Stimulated activated CD8-positive, alpha-beta memory T cell treated with anti-CD3 and anti-CD28 coated beads, Interleukin-15, amount 100 ng/mL, for 1 hour (primary cell): ENCODE measurements around the gene UBR3.
"Not testable (repeated sequence)": the region's sequence is repeated elsewhere in the genome, so short reads cannot be mapped to it uniquely, and the experiment has no call there.

ENCODE experiments used
- DNase-seq: peaks from one replicate; pipeline ENCODE4 v3.0.0-alpha.2; 2020; ENCODE audit warnings: low read depth

Gene UBR3

GRCh38 chr2:169827272-169828140 lies at the start of gene UBR3:
UBR3 (plus strand) TSS chr2:169827454; CDS start chr2:169827508, 54 bp downstream.
- DNase-seq = peak; percentile 76

GRCh38 chr2:169778446-169778845 lies 48.8 kb upstream of the UBR3 start:
- DNase-seq = no peak

GRCh38 chr2:169781249-169782013 lies 45.8 kb upstream of the UBR3 start:
- DNase-seq = no peak

GRCh38 chr2:169782513-169782912 lies 44.7 kb upstream of the UBR3 start:
- DNase-seq = no peak

- no peak for DNase-seq
Observed at GRCh38 chr2:169790581-169790980, 36.7 kb upstream of the UBR3 start.

- no peak for DNase-seq
Observed at GRCh38 chr2:169795181-169795580, 32.1 kb upstream of the UBR3 start.

GRCh38 chr2:169796441-169796840 lies 30.8 kb upstream of the UBR3 start:
- no peak for DNase-seq

- no peak for DNase-seq
Observed at GRCh38 chr2:169797601-169798000, 29.7 kb upstream of the UBR3 start.

GRCh38 chr2:169798397-169798717 lies 28.9 kb upstream of the UBR3 start:
- DNase-seq = no peak

- DNase-seq = peak; percentile 83
Observed at GRCh38 chr2:169798718-169799592, 28.3 kb upstream of the UBR3 start, which contains the start of gene SSB. SSB (plus strand) TSS chr2:169798871; CDS start chr2:169800961, 2,090 bp downstream.

GRCh38 chr2:169803480-169803879 lies 23.8 kb upstream of the UBR3 start:
- DNase-seq = no peak

GRCh38 chr2:169806586-169806985 lies 20.7 kb upstream of the UBR3 start:
- no peak for DNase-seq

GRCh38 chr2:169808221-169808620 lies 19.0 kb upstream of the UBR3 start:
- no peak for DNase-seq

GRCh38 chr2:169815849-169816248 lies 11.4 kb upstream of the UBR3 start:
- no peak for DNase-seq

- not testable (repeated sequence) for DNase-seq
Observed at GRCh38 chr2:169816961-169817360, 10.3 kb upstream of the UBR3 start.

GRCh38 chr2:169817369-169817768 lies 9.9 kb upstream of the UBR3 start:
- not testable (repeated sequence) for DNase-seq

- DNase-seq = no peak
Observed at GRCh38 chr2:169818241-169818640, 9.0 kb upstream of the UBR3 start.

- DNase-seq = no peak
Observed at GRCh38 chr2:169819106-169819505, 8.1 kb upstream of the UBR3 start.

- not testable (repeated sequence) for DNase-seq
Observed at GRCh38 chr2:169820101-169820500, 7.2 kb upstream of the UBR3 start.

- DNase-seq = no peak
Observed at GRCh38 chr2:169822036-169822435, 5.2 kb upstream of the UBR3 start.

- no peak for DNase-seq
Observed at GRCh38 chr2:169822785-169823392, 4.4 kb upstream of the UBR3 start.

GRCh38 chr2:169823996-169824372 lies 3.3 kb upstream of the UBR3 start:
- DNase-seq = no peak
